ENCODE results near the gene GREB1.

GREB1 gene

GRCh38 chr2:11581797-11582611 is 48.2 kb downstream of the GREB1 start:
- no peak for DNase-seq

GRCh38 chr2:11582612-11582861 is 48.7 kb downstream of the GREB1 start:
- no peak for DNase-seq

- peak; percentile 39 to 45 for DNase-seq
Measured at GRCh38 chr2:11582862-11583752, 49.3 kb downstream of the GREB1 start.

- peak; percentile 57 to 63 for DNase-seq
Measured at GRCh38 chr2:11583840-11584524, 50.1 kb downstream of the GREB1 start.

GRCh38 chr2:11584525-11585056 is 50.7 kb downstream of the GREB1 start:
- no peak for DNase-seq

- DNase-seq = no peak
Measured at GRCh38 chr2:11585071-11585470, 51.2 kb downstream of the GREB1 start.

- DNase-seq = no peak
Measured at GRCh38 chr2:11588228-11589110, 54.6 kb downstream of the GREB1 start.

GRCh38 chr2:11589316-11589940 is 55.6 kb downstream of the GREB1 start:
- DNase-seq = no peak

- DNase-seq = no peak
Measured at GRCh38 chr2:11590193-11590592, 56.3 kb downstream of the GREB1 start.

- DNase-seq = no peak
Measured at GRCh38 chr2:11591091-11591490, 57.2 kb downstream of the GREB1 start.

GRCh38 chr2:11592671-11593574 is 59.1 kb downstream of the GREB1 start:
- DNase-seq = no peak

GRCh38 chr2:11596801-11597200 is 63.0 kb downstream of the GREB1 start:
- no peak for DNase-seq

- DNase-seq = no peak
Measured at GRCh38 chr2:11597538-11598225, 63.8 kb downstream of the GREB1 start.

GRCh38 chr2:11598228-11598731 is 64.4 kb downstream of the GREB1 start:
- DNase-seq = no peak

- no peak for DNase-seq
Measured at GRCh38 chr2:11602563-11603204, 68.8 kb downstream of the GREB1 start.

- DNase-seq = no peak
Measured at GRCh38 chr2:11610624-11611242, 76.9 kb downstream of the GREB1 start.

GRCh38 chr2:11611251-11611650 is 77.4 kb downstream of the GREB1 start:
- no peak for DNase-seq

GRCh38 chr2:11612553-11613215 is 78.8 kb downstream of the GREB1 start:
- DNase-seq = no peak

Data from AML-193 (cell line).